MCF 10A (cell line): ENCODE measurements around the gene COL28A1. TPM values are rescaled to one million over a fixed set of nuclear protein-coding genes. Genes with fewer than 3 reads are reported as not detected.
"Not testable (repeated sequence)": the region's sequence is repeated elsewhere in the genome, so short reads cannot be mapped to it uniquely, and the experiment has no call there.

Experiments
- BruUV-seq: library from RNA; stranded (reverse); fragments of 400-500 nt; replicated peaks from 2 replicates; lab custom pipeline; 2021; lab: Mats Ljungman, UMichigan
- CTCF ChIA-PET: fragments of 300-600 bp; sonication (Branson Sonifier 250); formaldehyde crosslinking; extraction: SDS; loops from one replicate; lab custom pipeline; 2021; ENCODE audit warnings: antibody characterized with exemption, inconsistent platforms; lab: Yijun Ruan, JAX
- POLR2A ChIA-PET: fragments of 300-600, 350-650 bp; sonication (Branson Sonifier 250); formaldehyde crosslinking; extraction: SDS; loops from one replicate; lab custom pipeline; 2020; ENCODE audit warnings: antibody characterized with exemption, inconsistent platforms; lab: Yijun Ruan, JAX
- DNase-seq: peaks from one replicate; pipeline ENCODE4 v3.0.0-alpha.2; 2018; ENCODE audit not compliant: unreplicated experiment
- H3K27ac Mint-ChIP-seq: one replicate; pipeline ENCODE4 v1.8.0; 2022; ENCODE audit warnings: mild to moderate bottlenecking, low read depth, mixed read lengths; ENCODE audit not compliant: unreplicated experiment
- H3K27me3 Mint-ChIP-seq: one replicate; pipeline ENCODE4 v1.8.0; 2022; ENCODE audit warnings: mixed read lengths; ENCODE audit not compliant: insufficient read depth, unreplicated experiment
- H3K36me3 Mint-ChIP-seq: one replicate; pipeline ENCODE4 v1.8.0; 2022; ENCODE audit warnings: mild to moderate bottlenecking, moderate library complexity, mixed read lengths; ENCODE audit not compliant: insufficient read depth, unreplicated experiment
- H3K4me1 Mint-ChIP-seq: one replicate; pipeline ENCODE4 v1.8.0; 2022; ENCODE audit warnings: mixed read lengths; ENCODE audit not compliant: insufficient read depth, unreplicated experiment
- H3K4me3 Mint-ChIP-seq: one replicate; pipeline ENCODE4 v1.8.0; 2022; ENCODE audit warnings: mild to moderate bottlenecking, moderate library complexity, mixed read lengths; ENCODE audit not compliant: unreplicated experiment
- H3K9me3 Mint-ChIP-seq: one replicate; pipeline ENCODE4 v1.8.0; 2022; ENCODE audit warnings: mixed read lengths; ENCODE audit not compliant: unreplicated experiment
- intact Hi-C: fragments of 100-400 bp; cut with micrococcal nuclease; formaldehyde crosslinking; loops from 2 replicates; pipeline ENCODE4 v1.14.1; 2022
- total RNA-seq: library from RNA; stranded (reverse); gene quantifications from 2 replicates; pipeline ENCODE4 v1.2.3, GENCODE V29; 2022
- TF ChIP-seq, protein P1 (sequence below): fragments of 200-600 bp; IDR thresholded peaks from one replicate; pipeline ENCODE4 v1.8.0; 2022; ENCODE audit warnings: antibody characterized with exemption, mild to moderate bottlenecking; ENCODE audit not compliant: unreplicated experiment

COL28A1 gene
- total RNA-seq, 1 experiment from 2014 or later, result 0.96 TPM

DNA sequence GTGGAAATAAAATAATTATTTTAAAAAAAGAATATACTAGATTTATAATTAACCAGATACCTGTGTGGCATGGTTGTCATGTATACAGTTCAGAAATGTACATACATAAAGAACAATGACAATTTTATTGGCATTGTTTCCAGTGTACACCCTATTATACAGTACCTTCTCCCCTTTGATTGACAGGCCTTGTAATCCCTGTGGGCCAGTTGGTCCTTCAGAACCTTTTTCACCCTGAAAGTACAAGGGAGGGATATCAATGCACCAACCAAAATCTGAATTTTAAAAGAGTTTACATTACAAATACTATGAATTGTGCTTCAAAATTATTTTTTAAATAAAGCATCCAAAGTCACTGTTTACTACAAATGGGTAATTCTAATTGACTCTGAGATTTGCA is 61.2 kb downstream of the COL28A1 start:
- intact Hi-C loops, result no loop called here
- no peak for DNase-seq
- ChIA-PET POLR2A (no interaction called here), CTCF (no interaction called here)
- H3K27me3 Mint-ChIP-seq, result no peaks in the 10 kb centered on the region
- BruUV-seq, result no TSS peak
- H3K27ac Mint-ChIP-seq, result no peak overlapping the region
- peaks cover 6% of the 10 kb centered on the region for H3K9me3 Mint-ChIP-seq
- H3K4me3 Mint-ChIP-seq, result no peak overlapping the region
- TF ChIP-seq, protein P1, sequence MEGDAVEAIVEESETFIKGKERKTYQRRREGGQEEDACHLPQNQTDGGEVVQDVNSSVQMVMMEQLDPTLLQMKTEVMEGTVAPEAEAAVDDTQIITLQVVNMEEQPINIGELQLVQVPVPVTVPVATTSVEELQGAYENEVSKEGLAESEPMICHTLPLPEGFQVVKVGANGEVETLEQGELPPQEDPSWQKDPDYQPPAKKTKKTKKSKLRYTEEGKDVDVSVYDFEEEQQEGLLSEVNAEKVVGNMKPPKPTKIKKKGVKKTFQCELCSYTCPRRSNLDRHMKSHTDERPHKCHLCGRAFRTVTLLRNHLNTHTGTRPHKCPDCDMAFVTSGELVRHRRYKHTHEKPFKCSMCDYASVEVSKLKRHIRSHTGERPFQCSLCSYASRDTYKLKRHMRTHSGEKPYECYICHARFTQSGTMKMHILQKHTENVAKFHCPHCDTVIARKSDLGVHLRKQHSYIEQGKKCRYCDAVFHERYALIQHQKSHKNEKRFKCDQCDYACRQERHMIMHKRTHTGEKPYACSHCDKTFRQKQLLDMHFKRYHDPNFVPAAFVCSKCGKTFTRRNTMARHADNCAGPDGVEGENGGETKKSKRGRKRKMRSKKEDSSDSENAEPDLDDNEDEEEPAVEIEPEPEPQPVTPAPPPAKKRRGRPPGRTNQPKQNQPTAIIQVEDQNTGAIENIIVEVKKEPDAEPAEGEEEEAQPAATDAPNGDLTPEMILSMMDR, result no peak
- H3K4me1 Mint-ChIP-seq, result no peaks in the 10 kb centered on the region
- H3K36me3 Mint-ChIP-seq, result no peaks in the 10 kb centered on the region

DNA sequence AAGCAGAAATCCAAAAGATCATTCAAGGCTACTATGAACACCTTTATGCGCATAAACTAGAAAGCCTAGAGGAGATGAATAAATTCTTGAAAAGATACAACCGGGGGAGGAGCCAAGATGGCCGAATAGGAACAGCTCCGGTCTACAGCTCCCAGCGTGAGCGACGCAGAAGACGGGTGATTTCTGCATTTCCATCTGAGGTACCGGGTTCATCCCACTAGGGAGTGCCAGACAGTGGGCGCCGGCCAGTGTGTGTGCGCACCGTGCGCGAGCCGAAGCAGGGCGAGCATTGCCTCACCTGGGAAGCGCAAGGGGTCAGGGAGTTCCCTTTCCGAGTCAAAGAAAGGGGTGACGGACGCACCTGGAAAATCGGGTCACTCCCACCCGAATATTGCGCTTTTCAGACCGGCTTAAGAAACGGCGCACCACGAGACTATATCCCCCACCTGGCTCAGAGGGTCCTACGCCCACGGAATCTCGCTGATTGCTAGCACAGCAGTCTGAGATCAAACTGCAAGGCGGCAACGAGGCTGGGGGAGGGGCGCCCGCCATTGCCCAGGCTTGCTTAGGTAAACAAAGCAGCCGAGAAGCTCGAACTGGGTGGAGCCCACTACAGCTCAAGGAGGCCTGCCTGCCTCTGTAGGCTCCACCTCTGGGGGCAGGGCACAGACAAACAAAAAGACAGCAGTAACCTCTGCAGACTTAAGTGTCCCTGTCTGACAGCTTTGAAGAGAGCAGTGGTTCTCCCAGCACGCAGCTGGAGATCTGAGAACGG is 70.5 kb downstream of the COL28A1 start:
- POLR2A ChIA-PET, H3K36me3 Mint-ChIP-seq, H3K4me1 Mint-ChIP-seq, CTCF ChIA-PET, DNase-seq, BruUV-seq, H3K27me3 Mint-ChIP-seq, intact Hi-C loops, H3K4me3 Mint-ChIP-seq, H3K27ac Mint-ChIP-seq: not testable (repeated sequence)
- peaks cover 14% of the 10 kb centered on the region for H3K9me3 Mint-ChIP-seq

DNA sequence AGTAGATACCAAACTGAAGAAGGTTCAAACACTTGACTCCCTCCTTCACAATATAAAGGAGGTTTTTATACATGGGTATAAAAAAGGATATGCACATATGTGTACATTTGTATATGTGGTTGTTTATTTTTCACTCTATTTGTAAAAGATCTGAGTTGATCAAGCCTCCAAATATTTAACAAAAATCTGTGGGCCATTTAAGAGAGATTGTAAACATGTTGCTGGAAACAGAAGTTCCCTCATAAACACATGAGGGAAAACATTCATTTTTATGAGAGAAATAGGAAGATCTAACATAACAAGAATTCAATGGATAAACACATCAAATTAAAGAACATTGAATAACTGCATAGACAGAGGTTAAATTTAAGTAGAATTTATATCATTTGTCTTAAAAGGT is 81.7 kb downstream of the COL28A1 start:
- ChIA-PET POLR2A (interaction anchor here (0.5 kb wide), 1 partner anchor 10 kb away, joined by 3 read pairs; no protein-coding TSS in a partner anchor), CTCF (no interaction called here)
- Mint-ChIP-seq H3K27me3 (no peaks in the 10 kb centered on the region), H3K27ac (no peak overlapping the region), H3K4me3 (no peak overlapping the region), H3K36me3 (no peaks in the 10 kb centered on the region), H3K4me1 (no peaks in the 10 kb centered on the region), H3K9me3 (peaks cover 7% of the 10 kb centered on the region)
- TF ChIP-seq, protein P1, result no peak
- DNase-seq, result no peak
- intact Hi-C loops, result no loop called here
- no TSS peak for BruUV-seq

DNA sequence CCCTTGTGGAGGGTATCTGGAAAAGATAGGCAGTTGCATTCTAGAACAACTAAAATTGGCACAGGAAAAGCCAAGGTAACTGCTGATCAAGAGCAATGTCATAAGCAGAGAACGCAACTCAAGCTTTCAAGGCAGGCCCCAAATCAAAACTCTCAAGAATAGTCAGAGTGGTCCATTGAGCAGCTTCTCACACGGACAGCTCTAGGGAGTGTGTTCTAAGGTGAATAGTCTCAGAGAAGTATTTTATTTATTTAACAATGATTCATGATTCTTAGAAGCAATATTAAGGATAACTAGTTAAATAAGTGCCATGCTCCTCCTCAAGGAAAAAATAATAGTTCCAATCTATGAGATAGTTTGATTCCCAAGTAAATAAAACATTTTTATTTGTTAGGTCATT is 83.0 kb downstream of the COL28A1 start:
- peaks cover 2% of the 10 kb centered on the region for H3K36me3 Mint-ChIP-seq
- CTCF ChIA-PET, result interaction anchor here (0.8 to 1.1 kb wide), 2 partner anchors 25 to 78 kb away, joined by 4 to 5 read pairs; no protein-coding TSS in a partner anchor
- BruUV-seq, result no TSS peak

More for the DNA sequence above, 83.0 kb downstream of the COL28A1 start:
- peaks cover 14% of the 10 kb centered on the region for H3K9me3 Mint-ChIP-seq
- no peaks in the 10 kb centered on the region for H3K4me1 Mint-ChIP-seq
- intact Hi-C loops, result no loop called here
- TF ChIP-seq, protein P1, result no peak
- no peaks in the 10 kb centered on the region for H3K27me3 Mint-ChIP-seq
- no peak for DNase-seq
- H3K4me3 Mint-ChIP-seq, result no peak overlapping the region
- no peak overlapping the region for H3K27ac Mint-ChIP-seq
- POLR2A ChIA-PET, result interaction anchor here (0.6 to 0.8 kb wide), 2 partner anchors 15 to 34 kb away, joined by 3 read pairs; no protein-coding TSS in a partner anchor
